Stimulated activated memory B cell treated with anti-CD40 and anti-IgM and Interleukin-4, amounts not matched to agents 10 μg/mL and 1 μg/mL and 100 μg/mL, for 72 hours (primary cell): ENCODE data around the gene GOLGA6L7.
"Not testable (repeated sequence)": the region's sequence is repeated elsewhere in the genome, so short reads cannot be mapped to it uniquely, and the experiment has no call there.

Source experiments
- ATAC-seq: fragments of 150-1000 bp; cut with Tn5 transposase; 2 replicates; pipeline ENCODE4 v1.10.0; 2021
- H3K27ac Mint-ChIP-seq: one replicate; pipeline ENCODE4 v1.8.0; 2022; ENCODE audit warnings: mild to moderate bottlenecking, mixed read lengths
- H3K27me3 Mint-ChIP-seq: one replicate; pipeline ENCODE4 v1.8.0; 2022; ENCODE audit warnings: mixed read lengths
- H3K36me3 Mint-ChIP-seq: one replicate; pipeline ENCODE4 v1.8.0; 2022; ENCODE audit warnings: mixed read lengths
- H3K4me1 Mint-ChIP-seq: one replicate; pipeline ENCODE4 v1.8.0; 2022; ENCODE audit warnings: mixed read lengths
- H3K4me3 Mint-ChIP-seq: one replicate; pipeline ENCODE4 v1.8.0; 2022; ENCODE audit warnings: mild to moderate bottlenecking, moderate library complexity, mixed read lengths
- H3K9me3 Mint-ChIP-seq: one replicate; pipeline ENCODE4 v1.8.0; 2022; ENCODE audit warnings: mixed read lengths

The GOLGA6L7 gene

GRCh38 chr15:28834957-28835585, 13.4 kb downstream of the GOLGA6L7 start:
- H3K4me1 Mint-ChIP-seq, H3K9me3 Mint-ChIP-seq, H3K4me3 Mint-ChIP-seq, ATAC-seq, H3K36me3 Mint-ChIP-seq, H3K27ac Mint-ChIP-seq: not testable (repeated sequence)
- H3K27me3 Mint-ChIP-seq = peaks cover 12% of the 10 kb centered on the region

- peak; percentile 43 for ATAC-seq
- H3K27ac Mint-ChIP-seq, H3K36me3 Mint-ChIP-seq, H3K9me3 Mint-ChIP-seq, H3K4me1 Mint-ChIP-seq: not testable (repeated sequence)
- H3K27me3 Mint-ChIP-seq = peaks cover 12% of the 10 kb centered on the region
- H3K4me3 Mint-ChIP-seq = peak overlapping the region; percentile 36
These were observed 16.4 kb downstream of the GOLGA6L7 start for GRCh38 chr15:28831897-28832587.

GRCh38 chr15:28821420-28821819, 27.0 kb downstream of the GOLGA6L7 start:
- H3K27me3 Mint-ChIP-seq, H3K4me1 Mint-ChIP-seq, H3K9me3 Mint-ChIP-seq, H3K4me3 Mint-ChIP-seq, H3K36me3 Mint-ChIP-seq, H3K27ac Mint-ChIP-seq, ATAC-seq: not testable (repeated sequence)

- H3K27ac Mint-ChIP-seq, H3K36me3 Mint-ChIP-seq, H3K9me3 Mint-ChIP-seq, ATAC-seq, H3K4me1 Mint-ChIP-seq, H3K4me3 Mint-ChIP-seq, H3K27me3 Mint-ChIP-seq: not testable (repeated sequence)
These were observed 28.5 kb downstream of the GOLGA6L7 start for GRCh38 chr15:28819930-28820295.

GRCh38 chr15:28819019-28819929, 29.2 kb downstream of the GOLGA6L7 start:
- not testable (repeated sequence) for H3K27ac Mint-ChIP-seq, H3K9me3 Mint-ChIP-seq, H3K36me3 Mint-ChIP-seq, H3K27me3 Mint-ChIP-seq, H3K4me3 Mint-ChIP-seq, H3K4me1 Mint-ChIP-seq, ATAC-seq

- ATAC-seq, H3K36me3 Mint-ChIP-seq, H3K27me3 Mint-ChIP-seq, H3K4me3 Mint-ChIP-seq, H3K9me3 Mint-ChIP-seq, H3K4me1 Mint-ChIP-seq, H3K27ac Mint-ChIP-seq: not testable (repeated sequence)
These were observed 30.3 kb downstream of the GOLGA6L7 start for GRCh38 chr15:28818168-28818567.

GRCh38 chr15:28814059-28814458, 34.4 kb downstream of the GOLGA6L7 start:
- not testable (repeated sequence) for H3K27ac Mint-ChIP-seq, H3K27me3 Mint-ChIP-seq, H3K36me3 Mint-ChIP-seq, ATAC-seq, H3K9me3 Mint-ChIP-seq, H3K4me3 Mint-ChIP-seq, H3K4me1 Mint-ChIP-seq

GRCh38 chr15:28813392-28813791, 35.1 kb downstream of the GOLGA6L7 start:
- H3K27me3 Mint-ChIP-seq, H3K9me3 Mint-ChIP-seq, ATAC-seq, H3K4me3 Mint-ChIP-seq, H3K4me1 Mint-ChIP-seq, H3K27ac Mint-ChIP-seq, H3K36me3 Mint-ChIP-seq: not testable (repeated sequence)

GRCh38 chr15:28811852-28812550, 36.4 kb downstream of the GOLGA6L7 start:
- not testable (repeated sequence) for H3K36me3 Mint-ChIP-seq, H3K27ac Mint-ChIP-seq, H3K9me3 Mint-ChIP-seq, H3K27me3 Mint-ChIP-seq, H3K4me1 Mint-ChIP-seq, H3K4me3 Mint-ChIP-seq, ATAC-seq

GRCh38 chr15:28810444-28810843, 38.0 kb downstream of the GOLGA6L7 start:
- not testable (repeated sequence) for H3K4me3 Mint-ChIP-seq, H3K27ac Mint-ChIP-seq, H3K4me1 Mint-ChIP-seq, H3K27me3 Mint-ChIP-seq, ATAC-seq, H3K9me3 Mint-ChIP-seq, H3K36me3 Mint-ChIP-seq

GRCh38 chr15:28808136-28808535, 40.3 kb downstream of the GOLGA6L7 start:
- H3K9me3 Mint-ChIP-seq, H3K27me3 Mint-ChIP-seq, ATAC-seq, H3K4me3 Mint-ChIP-seq, H3K36me3 Mint-ChIP-seq, H3K4me1 Mint-ChIP-seq, H3K27ac Mint-ChIP-seq: not testable (repeated sequence)

- ATAC-seq, H3K4me1 Mint-ChIP-seq, H3K27ac Mint-ChIP-seq, H3K4me3 Mint-ChIP-seq, H3K9me3 Mint-ChIP-seq, H3K27me3 Mint-ChIP-seq, H3K36me3 Mint-ChIP-seq: not testable (repeated sequence)
These were observed 48.1 kb downstream of the GOLGA6L7 start for GRCh38 chr15:28800366-28800765.

- not testable (repeated sequence) for H3K36me3 Mint-ChIP-seq, ATAC-seq, H3K27ac Mint-ChIP-seq, H3K9me3 Mint-ChIP-seq, H3K4me3 Mint-ChIP-seq, H3K27me3 Mint-ChIP-seq, H3K4me1 Mint-ChIP-seq
These were observed 50.2 kb downstream of the GOLGA6L7 start for GRCh38 chr15:28798234-28798633.

- H3K27me3 Mint-ChIP-seq = peaks cover 16% of the 10 kb centered on the region
- H3K9me3 Mint-ChIP-seq, H3K36me3 Mint-ChIP-seq, H3K27ac Mint-ChIP-seq, ATAC-seq, H3K4me1 Mint-ChIP-seq, H3K4me3 Mint-ChIP-seq: not testable (repeated sequence)
These were observed 54.2 kb downstream of the GOLGA6L7 start for GRCh38 chr15:28794231-28794630.
